Mucosa of gallbladder (tissue), 1 donor: ENCODE measurements around the gene POC1B. TPM values are rescaled to one million over a fixed set of nuclear protein-coding genes. Genes with fewer than 3 reads are reported as not detected.

ENCODE experiments used
- DNase-seq: peaks from one replicate; pipeline ENCODE4 v3.0.0-alpha.2; 2020; ENCODE audit warnings: low spot score
- total RNA-seq: library from RNA; stranded (reverse); gene quantifications from one replicate; pipeline ENCODE4 v1.2.1, GENCODE V29; 2021
- donor health status: DM: no; HTN: no; CAD: no.

Gene POC1B
- total RNA-seq, 1 donor from 2014 or later = 26.8 TPM

DNA sequence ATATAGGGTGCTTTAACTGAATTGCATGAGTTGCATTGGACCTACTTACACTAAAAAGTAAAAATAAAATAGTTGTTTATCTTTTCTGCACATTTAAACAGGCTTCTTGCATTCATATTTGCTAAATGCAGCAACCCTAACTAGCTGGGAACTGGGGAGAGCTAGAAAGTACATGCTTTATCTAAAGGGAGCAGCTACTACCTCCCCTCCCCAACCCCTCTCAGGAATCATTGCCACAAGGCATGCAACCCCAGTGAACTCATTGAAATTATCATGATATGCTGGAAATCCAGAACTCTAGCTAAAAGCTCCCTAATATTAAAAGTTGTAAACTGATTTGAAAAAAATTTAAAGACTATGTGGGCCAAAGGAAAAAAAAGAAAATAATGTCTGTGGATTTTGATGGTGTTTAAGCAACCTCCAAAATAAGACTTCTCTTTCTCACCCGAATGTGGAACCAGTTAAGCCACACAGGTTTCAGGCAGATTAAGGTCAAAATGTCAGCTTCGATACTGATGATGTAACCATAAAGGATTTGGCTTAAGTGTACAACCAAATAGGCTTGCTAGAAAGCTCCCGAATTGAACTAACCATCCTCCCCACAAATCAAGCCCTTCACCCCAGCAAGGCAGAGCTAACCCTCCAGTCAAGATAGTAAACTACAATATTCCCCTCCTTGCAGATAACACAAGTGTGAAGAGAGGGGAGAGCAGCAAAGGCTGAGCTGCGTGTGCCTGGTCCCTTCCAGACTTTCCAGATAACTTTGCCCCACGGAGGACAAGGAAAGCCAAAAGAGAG is 13.8 kb upstream of the POC1B start:
- no peak for DNase-seq

DNA sequence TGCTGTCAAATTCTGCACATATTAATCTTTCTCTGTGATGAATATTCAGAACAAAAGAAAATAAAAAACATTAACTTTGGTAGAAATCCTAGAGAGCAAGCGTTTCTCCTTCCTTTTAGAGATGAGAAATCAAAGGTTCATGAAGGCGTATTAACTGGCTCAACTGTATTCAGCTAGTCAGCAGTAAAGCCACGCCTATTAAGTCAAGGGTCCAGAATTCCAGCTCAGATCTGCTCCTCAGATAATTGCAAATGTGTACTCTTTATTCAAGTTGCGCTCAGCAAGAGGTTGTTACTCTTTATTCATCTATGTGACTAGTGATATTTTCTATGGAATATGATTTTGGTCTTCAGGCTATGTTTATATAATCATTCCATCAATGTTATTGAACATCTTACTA is 13.1 kb upstream of the POC1B start:
- DNase-seq = no peak

DNA sequence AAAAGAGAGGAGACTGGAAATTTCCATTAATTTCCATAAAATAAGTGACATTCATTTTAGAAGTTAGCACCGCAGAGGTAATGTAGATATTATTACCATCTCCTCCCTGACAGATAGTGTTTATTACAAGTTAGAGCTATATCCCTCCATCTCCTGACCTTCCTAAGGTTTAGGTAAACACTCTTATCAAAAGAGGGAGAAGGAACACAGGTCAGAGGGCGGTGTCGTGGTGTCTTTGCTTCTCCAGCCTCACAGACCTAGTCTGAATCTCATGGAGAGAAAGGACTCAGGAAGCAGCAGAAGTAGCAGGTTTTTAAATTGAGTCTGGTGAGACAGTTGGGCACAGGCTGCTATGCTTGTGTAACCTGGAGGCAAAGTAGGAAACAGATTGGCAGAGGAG is 11.5 kb upstream of the POC1B start:
- DNase-seq = no peak

DNA sequence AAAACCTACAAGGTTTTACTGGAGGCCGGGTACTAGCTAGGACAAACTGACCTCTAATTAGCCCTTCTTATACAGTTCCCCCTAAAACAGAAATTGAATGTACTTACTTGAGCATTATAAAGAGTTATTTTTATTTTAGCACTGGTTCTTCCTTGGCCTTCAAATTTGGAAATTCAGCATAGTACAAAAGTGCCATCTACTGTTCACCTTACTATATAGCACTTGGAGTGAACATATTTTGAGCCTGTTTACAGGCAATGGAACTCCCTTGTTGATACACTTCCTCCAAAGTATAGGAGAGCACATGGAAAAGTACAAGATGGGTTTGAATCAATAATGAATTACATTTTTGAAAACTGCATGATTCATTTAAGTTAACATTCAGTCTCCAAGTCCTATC is 3.9 kb upstream of the POC1B start:
- DNase-seq = no peak

DNA sequence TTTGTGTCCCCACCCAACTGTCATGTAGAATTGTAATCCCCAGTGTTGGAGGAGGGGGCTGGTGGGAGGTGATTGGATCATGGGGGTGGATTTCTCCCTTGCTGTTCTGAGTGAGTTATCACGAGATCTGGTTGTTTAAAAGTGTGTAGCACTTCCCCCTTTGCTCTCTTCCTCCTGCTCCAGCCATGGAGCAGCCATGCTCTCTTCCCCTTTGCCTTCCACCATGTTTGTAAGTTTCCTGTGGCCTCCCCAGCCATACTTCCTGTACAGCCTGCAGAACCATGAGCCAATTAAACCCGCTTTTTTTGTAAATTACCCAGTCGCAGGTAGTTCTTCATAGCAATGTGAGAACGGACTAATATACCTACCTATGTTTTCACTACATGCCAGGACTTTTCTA is 2.6 kb upstream of the POC1B start:
- no peak for DNase-seq

DNA sequence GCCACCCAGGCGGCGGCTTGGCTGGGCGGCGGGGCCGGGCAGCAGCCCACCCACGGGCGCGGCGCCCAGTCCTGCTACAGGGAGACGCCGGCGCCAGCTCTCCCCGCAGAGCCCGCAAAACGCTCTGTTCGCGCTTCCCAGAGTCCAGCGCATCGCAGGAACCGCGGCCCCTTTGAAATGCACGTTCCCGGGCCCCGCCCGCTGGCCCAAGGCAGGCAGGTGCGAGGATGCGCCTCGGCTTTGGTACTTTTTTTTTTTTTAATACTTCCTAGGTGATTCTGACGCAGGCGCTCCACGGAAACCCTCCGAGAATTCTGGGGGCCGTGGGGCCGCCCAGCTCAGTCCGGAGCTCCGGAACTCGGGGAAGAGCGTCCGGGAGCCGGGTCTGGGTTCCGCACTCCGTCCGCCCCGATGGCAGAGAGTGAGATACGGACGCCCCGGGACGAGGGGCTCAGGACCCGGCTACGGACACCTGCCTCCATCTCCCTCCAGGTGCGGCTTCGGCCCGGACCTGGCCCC is 483 bp downstream of the POC1B start:
- peak; percentile 40 for DNase-seq

DNA sequence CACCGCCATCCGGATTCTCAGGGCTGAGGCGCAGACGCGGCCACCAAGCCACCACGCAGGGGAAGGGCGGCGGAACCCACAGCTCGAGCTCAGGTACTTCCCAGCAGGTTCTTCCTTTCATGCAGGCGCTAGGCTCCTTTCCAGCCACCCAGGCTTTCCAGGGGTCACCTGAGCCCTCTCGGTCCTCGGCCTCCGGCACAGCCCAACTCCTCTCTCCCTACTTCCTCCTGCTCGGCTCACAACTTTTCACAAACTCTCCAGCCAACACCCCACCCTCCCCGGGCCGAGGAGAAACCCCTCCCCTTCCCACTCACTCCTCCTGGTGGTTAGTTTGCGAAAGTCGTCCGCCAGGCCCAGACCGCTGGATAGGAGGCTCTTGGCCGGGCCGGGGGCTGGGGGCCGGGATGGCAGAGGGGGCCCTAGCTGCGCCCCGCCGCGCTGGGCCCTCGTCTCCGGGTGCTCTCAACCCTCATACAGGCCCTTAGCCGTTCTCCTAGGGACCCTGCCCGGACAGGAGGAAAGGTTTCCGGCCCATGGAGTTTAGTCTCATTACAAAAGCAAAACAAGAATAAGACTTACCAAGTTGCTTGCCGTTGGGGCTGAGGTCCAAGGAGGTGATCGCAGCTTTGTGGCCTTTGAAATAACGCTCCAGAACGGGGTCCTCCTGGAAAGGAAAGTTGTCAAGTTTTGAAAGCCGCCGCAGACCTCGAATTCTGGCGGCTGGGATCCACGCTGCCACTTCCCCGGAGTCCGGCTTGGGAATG is 1.1 kb downstream of the POC1B start, which contains the start of gene GALNT4:
Gene GALNT4, minus strand, starts transcription at position 256 of the 764 bp plus-strand sequence. Its CDS starts 247 bp downstream, at position 9.
- peak; percentile 90 for DNase-seq

DNA sequence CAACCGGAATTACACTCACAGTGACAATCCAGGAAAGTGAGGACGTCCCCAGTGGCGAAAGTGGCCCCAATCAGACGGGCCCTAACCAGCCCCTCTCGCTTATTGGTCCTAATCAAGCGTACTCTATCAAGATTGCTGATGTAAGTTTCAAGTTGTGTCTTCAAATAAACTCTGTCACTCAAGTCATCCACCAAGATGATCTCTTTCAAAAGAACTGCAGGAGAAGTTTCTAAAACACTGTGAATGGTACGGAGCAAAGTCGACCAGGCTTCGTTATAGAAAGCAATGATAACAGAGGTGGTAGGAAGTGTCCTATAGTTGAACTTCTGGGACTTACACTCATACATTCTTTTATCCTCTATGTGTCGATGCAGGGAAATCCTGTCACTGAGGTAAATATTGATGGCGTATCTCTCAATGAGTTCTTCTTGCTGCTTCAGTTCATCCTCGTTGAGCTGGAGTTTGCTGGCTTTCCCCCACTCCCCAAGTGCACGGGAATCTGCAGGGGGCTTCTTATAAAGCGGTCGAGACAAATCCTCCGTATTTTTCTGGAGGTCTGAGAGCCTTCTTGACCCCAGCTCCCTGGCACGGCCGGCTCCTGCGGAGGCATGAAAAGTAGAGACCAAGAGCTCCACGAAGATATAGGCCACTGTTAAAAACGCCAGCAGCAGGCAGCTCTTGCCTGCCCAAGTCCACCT is 1.9 kb downstream of the POC1B start:
- no peak for DNase-seq

DNA sequence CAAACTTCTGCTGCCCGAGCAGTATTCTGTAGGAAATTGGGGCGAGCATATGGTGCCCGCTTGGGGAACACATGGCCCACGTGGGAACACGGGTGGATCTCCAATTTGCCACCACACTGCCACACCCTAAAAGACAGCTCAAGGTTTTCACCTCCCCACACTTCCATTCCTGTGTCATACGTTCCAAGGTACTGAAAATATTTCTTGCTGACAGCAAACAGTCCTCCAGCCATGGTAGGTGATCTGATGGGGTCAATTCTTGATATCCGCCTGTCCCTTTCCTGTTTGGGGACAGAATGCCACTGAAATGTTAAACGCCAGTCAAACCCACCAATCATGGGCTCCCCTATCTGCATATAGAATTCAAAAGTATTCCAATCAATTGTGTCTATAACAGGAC is 2.5 kb downstream of the POC1B start:
- DNase-seq = no peak

DNA sequence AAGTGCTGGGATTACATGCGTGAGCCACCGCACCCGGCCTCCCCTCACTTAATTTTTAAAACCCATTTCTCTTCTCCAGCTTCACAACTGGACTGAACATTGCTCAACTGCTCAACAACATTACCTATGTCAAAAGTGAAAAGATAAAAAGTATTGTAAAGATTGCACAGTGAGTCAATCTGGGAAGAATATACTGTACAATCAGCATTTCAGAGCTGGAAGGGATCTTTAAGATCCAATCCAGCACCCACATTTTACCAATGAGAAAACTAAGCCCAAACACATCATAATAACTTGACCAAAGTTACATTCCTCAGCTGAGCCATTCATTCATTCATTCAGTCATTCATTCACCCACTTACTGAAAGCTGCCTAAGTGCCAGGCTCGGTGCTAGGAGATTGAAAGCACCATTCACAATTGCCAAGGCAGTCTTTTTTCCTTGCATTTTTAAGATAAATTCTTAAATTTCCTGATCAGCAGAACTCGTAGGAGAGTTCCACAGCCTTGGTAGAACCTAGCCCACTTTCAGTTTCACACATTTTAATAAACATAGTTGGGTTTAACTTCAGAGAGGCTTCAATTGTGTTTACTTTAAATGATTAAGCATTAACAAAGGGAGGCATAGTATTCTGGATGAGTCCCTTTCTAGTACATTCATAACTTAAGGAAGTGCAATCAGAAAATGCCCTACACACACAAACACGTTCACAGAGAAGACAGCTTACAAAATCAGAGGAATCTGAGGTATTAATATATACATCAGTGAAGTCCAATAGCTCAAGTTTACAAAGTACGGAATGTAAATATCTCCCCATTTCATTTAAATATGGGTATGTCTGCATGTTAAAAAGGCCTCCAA is 4.3 kb downstream of the POC1B start:
- DNase-seq = no peak

DNA sequence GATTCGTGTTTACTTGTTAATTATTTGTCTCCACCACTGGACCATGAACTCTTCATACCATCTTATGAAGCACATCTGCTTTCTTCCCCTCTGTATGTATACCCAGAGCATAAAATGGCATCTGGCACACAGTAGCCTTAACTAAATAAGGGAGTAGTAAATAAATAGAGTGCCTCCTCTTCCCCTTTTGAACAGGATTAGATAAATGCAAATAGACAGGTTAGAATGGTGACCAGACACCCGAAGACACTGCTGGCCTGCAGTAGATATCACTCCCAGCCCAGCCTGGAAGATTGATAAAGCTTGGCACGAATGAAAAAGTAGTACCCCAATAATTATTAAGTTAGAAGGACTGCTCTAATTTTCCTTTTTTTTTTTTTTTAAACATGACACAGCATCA is 8.1 kb downstream of the POC1B start:
- no peak for DNase-seq

DNA sequence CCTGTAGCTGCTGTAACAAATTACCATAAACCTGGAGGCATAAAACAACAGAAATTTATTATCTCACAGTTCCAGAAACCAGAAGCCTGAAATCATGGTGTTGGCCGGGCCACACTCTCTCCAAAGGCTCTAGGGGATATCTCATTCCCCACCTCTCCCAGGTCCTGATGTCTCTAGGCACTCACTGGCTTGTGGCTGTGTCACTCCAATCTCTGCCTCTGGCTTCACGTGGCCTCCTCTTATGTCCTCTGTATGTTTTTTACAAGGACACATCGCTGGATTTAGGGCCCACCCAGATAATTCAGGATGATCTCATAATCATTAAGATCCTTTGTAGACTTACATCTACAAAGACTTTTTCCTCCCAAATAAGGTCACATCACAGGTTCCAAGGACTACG is 9.2 kb downstream of the POC1B start:
- DNase-seq = no peak

DNA sequence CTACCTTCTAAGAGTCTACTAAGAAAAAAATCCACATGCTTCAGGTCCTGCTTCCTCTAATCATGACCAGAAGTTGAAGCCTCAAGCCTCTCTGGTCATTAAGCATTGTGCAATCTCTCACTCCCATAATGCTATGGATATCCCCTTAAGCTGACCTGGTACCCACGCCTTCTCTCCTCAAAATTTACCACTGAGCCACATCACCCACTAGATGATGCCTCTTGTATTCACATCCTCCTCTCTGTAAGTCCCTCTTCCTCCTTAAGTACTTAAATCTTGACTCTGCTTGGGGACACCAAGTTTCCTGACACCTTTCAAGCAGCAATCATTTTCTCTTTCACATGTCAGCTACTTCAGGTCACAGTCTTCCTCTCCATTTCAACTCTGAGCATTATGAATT is 11.1 kb downstream of the POC1B start:
- DNase-seq = no peak

DNA sequence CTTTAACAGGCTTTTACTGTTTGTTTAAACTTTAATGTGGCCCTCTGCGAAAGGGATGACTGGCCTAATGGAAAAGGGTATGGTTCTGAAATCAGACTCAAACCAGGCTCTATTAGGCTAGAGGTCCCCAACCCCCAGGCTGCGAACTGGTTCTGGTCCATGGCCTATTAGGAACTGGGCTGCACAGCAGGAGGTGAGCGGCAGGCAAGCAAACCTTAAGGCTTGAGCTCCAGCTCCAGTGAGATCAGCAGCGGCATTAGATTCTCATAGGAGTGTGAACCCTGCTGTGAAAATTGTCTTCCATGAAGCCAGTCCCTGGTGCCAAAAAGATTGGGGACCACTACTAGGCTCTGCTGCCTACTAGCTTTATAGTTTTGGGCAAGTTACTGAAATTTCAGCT is 12.3 kb downstream of the POC1B start:
- DNase-seq = no peak

DNA sequence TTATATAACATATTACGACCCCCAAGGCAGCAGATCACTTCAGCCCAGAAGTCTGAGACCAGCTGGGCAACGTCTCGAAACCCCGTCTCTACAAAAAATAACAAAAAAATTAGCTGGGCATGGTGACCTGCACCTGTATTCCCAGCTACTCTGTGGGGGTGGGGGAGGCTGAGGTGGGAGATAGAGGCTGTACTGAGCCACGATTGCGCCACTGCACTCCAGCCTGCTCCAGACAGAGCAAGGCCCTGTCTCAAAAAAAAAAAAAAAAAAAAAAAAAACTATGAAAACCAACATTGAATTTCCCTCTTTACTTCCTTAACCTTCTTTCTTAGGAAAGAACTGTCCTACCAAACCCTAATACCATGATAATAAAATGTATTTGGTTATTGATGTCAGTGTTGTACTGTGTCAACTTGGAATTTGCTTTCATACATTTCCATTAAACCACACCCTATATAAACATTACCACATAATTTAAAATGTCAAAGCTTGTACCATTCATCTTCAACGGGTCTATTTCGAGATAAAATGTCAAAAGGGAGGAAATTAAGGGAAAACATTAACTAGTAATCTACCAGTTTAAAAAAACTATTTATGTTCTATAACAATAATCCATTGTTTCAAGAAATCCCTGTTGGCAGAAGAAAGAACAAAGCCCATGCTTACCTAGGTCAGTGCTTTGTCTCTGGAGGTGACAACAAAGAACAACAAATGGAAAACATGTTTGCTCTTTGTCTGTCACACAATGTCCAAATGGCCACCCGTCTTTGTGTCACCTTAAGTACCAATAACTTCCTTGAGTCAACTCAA is 18.6 kb downstream of the POC1B start:
- DNase-seq = no peak

DNA sequence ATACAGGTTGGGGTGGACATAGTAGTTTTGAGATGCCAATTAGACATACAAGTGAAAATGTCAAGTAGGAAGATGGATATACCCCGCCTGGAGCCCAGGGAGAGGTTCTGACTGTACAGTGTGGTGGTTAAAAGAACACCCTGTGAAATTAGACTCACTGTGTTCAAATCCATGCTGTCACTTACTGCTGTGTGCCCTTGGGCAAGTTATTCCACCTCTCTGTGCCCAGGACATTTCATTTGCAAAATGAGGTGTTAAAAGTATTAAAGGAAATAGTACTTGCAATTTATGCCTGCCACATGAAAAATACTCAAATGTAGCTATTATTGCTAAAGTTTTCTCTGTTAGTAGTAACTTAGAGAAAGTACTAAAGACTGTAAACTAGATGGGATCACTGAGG is 19.8 kb downstream of the POC1B start:
- DNase-seq = no peak

DNA sequence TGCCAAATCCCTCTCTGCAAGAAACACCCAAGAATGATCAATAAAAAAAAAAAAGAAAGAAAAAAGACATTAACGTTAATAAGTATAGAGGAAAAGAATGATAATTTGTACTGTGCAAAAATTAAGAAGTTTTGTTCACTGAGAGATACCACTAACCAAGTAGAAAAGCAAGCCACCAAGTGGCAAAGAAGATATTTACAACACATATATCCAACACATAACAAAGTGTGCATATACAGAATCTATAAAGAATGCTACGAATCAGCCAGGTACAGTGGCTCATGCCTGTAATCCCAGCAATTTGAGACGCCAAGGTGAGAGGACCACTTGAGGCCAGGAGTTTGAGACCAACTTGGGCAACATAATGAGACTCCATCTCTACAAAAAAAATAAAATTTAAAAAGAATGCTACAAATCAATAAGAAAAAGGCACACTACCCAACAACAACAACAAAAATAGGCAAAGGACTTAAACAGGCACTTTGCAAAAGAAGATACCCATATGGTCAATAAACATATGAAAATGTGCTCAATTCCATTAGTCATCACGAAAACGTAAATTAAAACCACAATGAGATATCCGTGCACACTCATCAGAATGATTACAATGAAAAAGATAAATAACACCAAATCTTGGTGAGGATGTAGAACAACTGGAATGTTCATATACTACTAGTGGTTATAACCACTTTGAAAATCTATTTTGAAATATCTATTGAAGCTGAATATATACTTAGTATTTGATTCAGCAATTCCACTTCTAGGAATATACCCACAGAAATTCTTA is 21.1 kb downstream of the POC1B start:
- DNase-seq = no peak

DNA sequence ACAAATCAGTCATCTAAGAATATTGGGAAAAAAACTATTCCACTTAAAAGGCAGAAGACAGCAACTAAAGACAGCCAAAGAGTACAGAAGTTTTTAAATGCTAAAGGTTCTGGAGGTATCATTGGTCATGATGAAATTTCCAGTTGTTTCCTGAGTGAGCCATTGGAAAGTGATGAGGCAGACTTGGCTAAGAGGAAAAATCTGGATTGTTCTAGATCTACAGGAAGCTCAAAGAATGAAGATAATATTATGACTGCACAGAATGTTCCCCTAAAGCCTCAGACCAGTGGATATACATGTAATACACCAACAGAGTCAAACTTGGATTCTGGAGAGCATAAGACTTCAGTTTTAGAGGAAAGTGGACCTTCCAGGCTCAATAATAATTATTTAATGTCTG is 24.1 kb downstream of the POC1B start:
- DNase-seq = no peak

DNA sequence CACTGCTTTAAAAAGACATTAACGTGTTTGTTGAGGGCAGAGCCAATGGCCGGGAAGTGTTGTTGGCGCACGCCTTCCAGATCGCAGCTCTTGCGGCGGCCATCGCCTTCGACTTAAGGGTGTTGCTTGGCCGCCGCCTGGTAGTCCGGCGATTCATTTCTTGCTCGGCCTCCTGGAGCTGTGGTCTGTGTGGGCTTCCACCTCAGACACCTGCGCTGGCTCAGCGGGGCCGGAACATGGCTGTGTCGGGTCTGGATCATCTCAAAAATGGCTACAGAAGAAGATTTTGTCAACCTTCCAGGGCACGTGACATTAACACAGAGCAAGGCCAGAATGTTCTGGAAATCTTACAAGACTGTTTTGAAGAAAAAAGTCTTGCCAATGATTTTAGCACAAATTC is 26.0 kb downstream of the POC1B start:
- no peak for DNase-seq

DNA sequence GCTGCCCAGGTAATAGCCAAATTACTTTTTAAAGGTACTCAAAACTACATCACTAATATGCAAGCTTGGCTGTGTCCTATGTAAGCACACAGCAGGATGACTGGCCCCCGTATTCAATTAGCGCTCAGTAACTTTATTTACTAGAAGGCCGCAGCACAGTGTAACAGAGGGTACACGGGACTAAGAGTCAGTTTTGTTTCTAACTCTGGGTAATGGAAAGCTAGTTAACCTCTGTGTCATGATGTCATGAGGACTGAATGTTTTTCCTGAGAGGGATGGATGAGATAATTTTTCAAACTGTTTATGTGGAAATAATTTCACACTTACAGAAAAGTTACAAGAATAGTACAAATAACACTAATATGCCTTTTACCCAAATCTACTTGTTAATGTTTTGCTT is 28.4 kb downstream of the POC1B start:
- no peak for DNase-seq
